Measurements from ENCODE around the gene OR52K1.
"Not testable (repeated sequence)": the region's sequence is repeated elsewhere in the genome, so short reads cannot be mapped to it uniquely, and the experiment has no call there.

Gene OR52K1

GRCh38 chr11:4484310-4484709, 1.9 kb downstream of the OR52K1 start:
- no peak for TF ChIP-seq CTCF (IDR thresholded peaks at IDR 0.05; ENCODE audit: control insufficient read depth, extremely low read depth, insufficient read depth)
- H3K4me3 ChIP-seq (ENCODE audit: low read depth, low read length) = no peak overlapping the region
- peak; percentile 43 for DNase-seq (ENCODE audit: low read depth)

- H3K4me3 ChIP-seq (ENCODE audit: low read depth, low read length); DNase-seq (ENCODE audit: low read depth): not testable (repeated sequence)
These were observed 9.0 kb downstream of the OR52K1 start for GRCh38 chr11:4491405-4491804.

- no peak for DNase-seq (ENCODE audit: low read depth)
- TF ChIP-seq CTCF (IDR thresholded peaks at IDR 0.05; ENCODE audit: control insufficient read depth, extremely low read depth, insufficient read depth) = no peak
- no peak overlapping the region for H3K4me3 ChIP-seq (ENCODE audit: low read depth, low read length)
These were observed 9.6 kb downstream of the OR52K1 start for GRCh38 chr11:4491878-4492606.

GRCh38 chr11:4493480-4493818, 11.0 kb downstream of the OR52K1 start:
- H3K4me3 ChIP-seq (ENCODE audit: low read depth, low read length) = no peak overlapping the region
- TF ChIP-seq CTCF (IDR thresholded peaks at IDR 0.05; ENCODE audit: control insufficient read depth, extremely low read depth, insufficient read depth) = no peak
- no peak for DNase-seq (ENCODE audit: low read depth)

GRCh38 chr11:4495487-4495886, 13.0 kb downstream of the OR52K1 start:
- no peak overlapping the region for H3K4me3 ChIP-seq (ENCODE audit: low read depth, low read length)
- no peak for DNase-seq (ENCODE audit: low read depth)
- TF ChIP-seq CTCF (IDR thresholded peaks at IDR 0.05; ENCODE audit: control insufficient read depth, extremely low read depth, insufficient read depth) = no peak

GRCh38 chr11:4495986-4496385, 13.5 kb downstream of the OR52K1 start:
- no peak for TF ChIP-seq CTCF (IDR thresholded peaks at IDR 0.05; ENCODE audit: control insufficient read depth, extremely low read depth, insufficient read depth)
- no peak for DNase-seq (ENCODE audit: low read depth)
- H3K4me3 ChIP-seq (ENCODE audit: low read depth, low read length) = no peak overlapping the region

- no peak for TF ChIP-seq CTCF (IDR thresholded peaks at IDR 0.05; ENCODE audit: control insufficient read depth, extremely low read depth, insufficient read depth)
- no peak overlapping the region for H3K4me3 ChIP-seq (ENCODE audit: low read depth, low read length)
- peak; percentile 49 for DNase-seq (ENCODE audit: low read depth)
These were observed 14.3 kb downstream of the OR52K1 start for GRCh38 chr11:4496557-4497248.
